Activated CD4-positive, alpha-beta memory T cell treated with anti-CD3 and anti-CD28 coated beads for 36 hours (primary cell): ENCODE results near the gene MAMDC2. TPM values are rescaled to one million over a fixed set of nuclear protein-coding genes. Genes with fewer than 3 reads are reported as not detected.

Experiments
- CTCF ChIA-PET: fragments of 350-600 bp; sonication (Branson Sonifier 250); formaldehyde crosslinking; loops from one replicate; lab custom pipeline; 2021; ENCODE audit warnings: antibody characterized with exemption, inconsistent platforms; lab: Charles Lee
- POLR2A ChIA-PET: fragments of 350-600 bp; sonication (Branson Sonifier 250); formaldehyde crosslinking; loops from one replicate; lab custom pipeline; 2021; ENCODE audit warnings: antibody characterized with exemption; lab: Charles Lee
- DNase-seq: peaks from one replicate; pipeline ENCODE4 v3.0.0-alpha.2; 2020
- H3K27ac Mint-ChIP-seq: one replicate; pipeline ENCODE4 v1.8.0; 2021; ENCODE audit warnings: mixed read lengths
- H3K27me3 Mint-ChIP-seq: one replicate; pipeline ENCODE4 v1.8.0; 2021; ENCODE audit warnings: mixed read lengths
- H3K36me3 Mint-ChIP-seq: one replicate; pipeline ENCODE4 v1.8.0; 2021; ENCODE audit warnings: mixed read lengths
- H3K4me1 Mint-ChIP-seq: one replicate; pipeline ENCODE4 v1.8.0; 2021; ENCODE audit warnings: low read depth, mixed read lengths
- H3K4me3 Mint-ChIP-seq: one replicate; pipeline ENCODE4 v1.8.0; 2021; ENCODE audit warnings: mild to moderate bottlenecking, mixed read lengths
- H3K9me3 Mint-ChIP-seq: one replicate; pipeline ENCODE4 v1.8.0; 2021; ENCODE audit warnings: mixed read lengths
- intact Hi-C: fragments of 100-400 bp; cut with micrococcal nuclease; formaldehyde crosslinking; loops from one replicate; pipeline ENCODE4 v1.15.1; 2023
- total RNA-seq, 2 experiments: library from RNA; stranded (reverse); gene quantifications; one replicate each; pipeline ENCODE4 v1.2.3, GENCODE V29; 2021

Gene MAMDC2
- total RNA-seq, 2 experiments from 2014 or later, result not detected

GRCh38 chr9:70076678-70077077 is 33.0 kb downstream of the MAMDC2 start:
- Mint-ChIP-seq H3K9me3 (no peaks in the 10 kb centered on the region), H3K27me3 (peaks cover 6% of the 10 kb centered on the region), H3K4me3 (no peak overlapping the region), H3K4me1 (no peaks in the 10 kb centered on the region), H3K36me3 (no peaks in the 10 kb centered on the region), H3K27ac (no peak overlapping the region)
- no peak for DNase-seq
- CTCF ChIA-PET, result no interaction called here
- POLR2A ChIA-PET, result no interaction called here
- intact Hi-C loops, result no loop called here

GRCh38 chr9:70079417-70080037 is 35.9 kb downstream of the MAMDC2 start:
- peaks cover 8% of the 10 kb centered on the region for H3K27me3 Mint-ChIP-seq
- CTCF ChIA-PET, result interaction anchor here (1.0 kb wide), 1 partner anchor 31 kb away, joined by 3 read pairs; no protein-coding TSS in a partner anchor
- H3K9me3 Mint-ChIP-seq, result no peaks in the 10 kb centered on the region
- POLR2A ChIA-PET, result no interaction called here
- intact Hi-C loops, result no loop called here
- no peak for DNase-seq
- H3K4me1 Mint-ChIP-seq, result no peaks in the 10 kb centered on the region
- H3K27ac Mint-ChIP-seq, result no peak overlapping the region
- no peak overlapping the region for H3K4me3 Mint-ChIP-seq
- H3K36me3 Mint-ChIP-seq, result no peaks in the 10 kb centered on the region

GRCh38 chr9:70080481-70081119 is 37.0 kb downstream of the MAMDC2 start:
- no peak for DNase-seq
- H3K27me3 Mint-ChIP-seq, result peaks cover 7% of the 10 kb centered on the region
- ChIA-PET CTCF (interaction anchor here (1.0 kb wide), 1 partner anchor 30 kb away, joined by 3 read pairs; no protein-coding TSS in a partner anchor), POLR2A (no interaction called here)
- intact Hi-C loops, result no loop called here
- H3K4me1 Mint-ChIP-seq, result no peaks in the 10 kb centered on the region
- H3K9me3 Mint-ChIP-seq, result no peaks in the 10 kb centered on the region
- no peaks in the 10 kb centered on the region for H3K36me3 Mint-ChIP-seq
- H3K4me3 Mint-ChIP-seq, result no peak overlapping the region
- no peak overlapping the region for H3K27ac Mint-ChIP-seq

- H3K27ac Mint-ChIP-seq, result no peak overlapping the region
- CTCF ChIA-PET, result no interaction called here
These were observed 37.5 kb downstream of the MAMDC2 start for GRCh38 chr9:70081120-70081495.

GRCh38 chr9:70083429-70083828 is 39.8 kb downstream of the MAMDC2 start:
- Mint-ChIP-seq H3K4me3 (no peak overlapping the region), H3K4me1 (no peaks in the 10 kb centered on the region), H3K9me3 (no peaks in the 10 kb centered on the region), H3K36me3 (no peaks in the 10 kb centered on the region), H3K27me3 (peaks cover 7% of the 10 kb centered on the region), H3K27ac (no peak overlapping the region)
- ChIA-PET POLR2A (no interaction called here), CTCF (interaction anchor here (4.8 kb wide), 1 partner anchor 28 kb away, joined by 23 read pairs; no protein-coding TSS in a partner anchor)
- intact Hi-C loops, result no loop called here
- no peak for DNase-seq

More at GRCh38 chr9:70081120-70081495, 37.5 kb downstream of the MAMDC2 start:
- POLR2A ChIA-PET, result no interaction called here
- Mint-ChIP-seq H3K4me3 (no peak overlapping the region), H3K27me3 (peaks cover 7% of the 10 kb centered on the region), H3K36me3 (no peaks in the 10 kb centered on the region), H3K4me1 (no peaks in the 10 kb centered on the region), H3K9me3 (no peaks in the 10 kb centered on the region)
- intact Hi-C loops, result no loop called here
- no peak for DNase-seq

GRCh38 chr9:70085241-70085640 is 41.6 kb downstream of the MAMDC2 start:
- no peak overlapping the region for H3K27ac Mint-ChIP-seq
- no peak overlapping the region for H3K4me3 Mint-ChIP-seq
- intact Hi-C loops, result no loop called here
- H3K4me1 Mint-ChIP-seq, result no peaks in the 10 kb centered on the region
- H3K9me3 Mint-ChIP-seq, result no peaks in the 10 kb centered on the region
- no peaks in the 10 kb centered on the region for H3K36me3 Mint-ChIP-seq
- ChIA-PET POLR2A (no interaction called here), CTCF (interaction anchor here (1.4 to 4.8 kb wide), 3 partner anchors 26 to 663 kb away, joined by 3 to 23 read pairs (median 4); no protein-coding TSS in a partner anchor)
- no peak for DNase-seq
- peaks cover 7% of the 10 kb centered on the region for H3K27me3 Mint-ChIP-seq

GRCh38 chr9:70091103-70091502 is 47.5 kb downstream of the MAMDC2 start:
- H3K9me3 Mint-ChIP-seq, result no peaks in the 10 kb centered on the region
- no peak overlapping the region for H3K4me3 Mint-ChIP-seq
- no peaks in the 10 kb centered on the region for H3K27me3 Mint-ChIP-seq
- CTCF ChIA-PET, result no interaction called here
- intact Hi-C loops, result no loop called here
- no peaks in the 10 kb centered on the region for H3K36me3 Mint-ChIP-seq
- no peaks in the 10 kb centered on the region for H3K4me1 Mint-ChIP-seq
- no peak overlapping the region for H3K27ac Mint-ChIP-seq
- no peak for DNase-seq
- POLR2A ChIA-PET, result no interaction called here

GRCh38 chr9:70091572-70091971 is 47.9 kb downstream of the MAMDC2 start:
- H3K4me3 Mint-ChIP-seq, result no peak overlapping the region
- H3K27ac Mint-ChIP-seq, result no peak overlapping the region
- H3K27me3 Mint-ChIP-seq, result no peaks in the 10 kb centered on the region
- H3K4me1 Mint-ChIP-seq, result no peaks in the 10 kb centered on the region
- H3K9me3 Mint-ChIP-seq, result no peaks in the 10 kb centered on the region
- ChIA-PET POLR2A (no interaction called here), CTCF (no interaction called here)
- no peak for DNase-seq
- no peaks in the 10 kb centered on the region for H3K36me3 Mint-ChIP-seq
- intact Hi-C loops, result no loop called here

- H3K36me3 Mint-ChIP-seq, result no peaks in the 10 kb centered on the region
- H3K4me1 Mint-ChIP-seq, result no peaks in the 10 kb centered on the region
- POLR2A ChIA-PET, result no interaction called here
- H3K27me3 Mint-ChIP-seq, result no peaks in the 10 kb centered on the region
- intact Hi-C loops, result no loop called here
- H3K27ac Mint-ChIP-seq, result no peak overlapping the region
- H3K4me3 Mint-ChIP-seq, result no peak overlapping the region
- CTCF ChIA-PET, result no interaction called here
- no peaks in the 10 kb centered on the region for H3K9me3 Mint-ChIP-seq
- DNase-seq, result no peak
These were observed 48.5 kb downstream of the MAMDC2 start for GRCh38 chr9:70092190-70092589.

- Mint-ChIP-seq H3K4me1 (no peaks in the 10 kb centered on the region), H3K4me3 (no peak overlapping the region), H3K36me3 (no peaks in the 10 kb centered on the region), H3K9me3 (no peaks in the 10 kb centered on the region), H3K27me3 (no peaks in the 10 kb centered on the region), H3K27ac (no peak overlapping the region)
- ChIA-PET CTCF (interaction anchor here (2.4 kb wide), 1 partner anchor 18 kb away, joined by 16 read pairs; no protein-coding TSS in a partner anchor), POLR2A (no interaction called here)
- intact Hi-C loops, result no loop called here
- DNase-seq, result no peak
These were observed 49.4 kb downstream of the MAMDC2 start for GRCh38 chr9:70093095-70093494.

GRCh38 chr9:70093944-70094343 is 50.3 kb downstream of the MAMDC2 start:
- intact Hi-C loops, result no loop called here
- ChIA-PET CTCF (interaction anchor here (1.1 to 2.4 kb wide), 2 partner anchors 16 to 17 kb away, joined by 3 to 16 read pairs; no protein-coding TSS in a partner anchor), POLR2A (no interaction called here)
- Mint-ChIP-seq H3K36me3 (no peaks in the 10 kb centered on the region), H3K27me3 (no peaks in the 10 kb centered on the region), H3K9me3 (no peaks in the 10 kb centered on the region), H3K4me1 (no peaks in the 10 kb centered on the region), H3K27ac (no peak overlapping the region), H3K4me3 (no peak overlapping the region)
- DNase-seq, result no peak

GRCh38 chr9:70094747-70095146 is 51.1 kb downstream of the MAMDC2 start:
- CTCF ChIA-PET, result interaction anchor here (2.4 kb wide), 1 partner anchor 16 kb away, joined by 16 read pairs; no protein-coding TSS in a partner anchor
- POLR2A ChIA-PET, result no interaction called here
- DNase-seq, result no peak
- Mint-ChIP-seq H3K27me3 (no peaks in the 10 kb centered on the region), H3K4me3 (no peak overlapping the region), H3K9me3 (no peaks in the 10 kb centered on the region), H3K36me3 (no peaks in the 10 kb centered on the region), H3K4me1 (no peaks in the 10 kb centered on the region), H3K27ac (no peak overlapping the region)
- intact Hi-C loops, result no loop called here
